ENCODE data around the gene GLTP.
"Not testable (repeated sequence)": the region's sequence is repeated elsewhere in the genome, so short reads cannot be mapped to it uniquely, and the experiment has no call there.

Gene GLTP

DNA sequence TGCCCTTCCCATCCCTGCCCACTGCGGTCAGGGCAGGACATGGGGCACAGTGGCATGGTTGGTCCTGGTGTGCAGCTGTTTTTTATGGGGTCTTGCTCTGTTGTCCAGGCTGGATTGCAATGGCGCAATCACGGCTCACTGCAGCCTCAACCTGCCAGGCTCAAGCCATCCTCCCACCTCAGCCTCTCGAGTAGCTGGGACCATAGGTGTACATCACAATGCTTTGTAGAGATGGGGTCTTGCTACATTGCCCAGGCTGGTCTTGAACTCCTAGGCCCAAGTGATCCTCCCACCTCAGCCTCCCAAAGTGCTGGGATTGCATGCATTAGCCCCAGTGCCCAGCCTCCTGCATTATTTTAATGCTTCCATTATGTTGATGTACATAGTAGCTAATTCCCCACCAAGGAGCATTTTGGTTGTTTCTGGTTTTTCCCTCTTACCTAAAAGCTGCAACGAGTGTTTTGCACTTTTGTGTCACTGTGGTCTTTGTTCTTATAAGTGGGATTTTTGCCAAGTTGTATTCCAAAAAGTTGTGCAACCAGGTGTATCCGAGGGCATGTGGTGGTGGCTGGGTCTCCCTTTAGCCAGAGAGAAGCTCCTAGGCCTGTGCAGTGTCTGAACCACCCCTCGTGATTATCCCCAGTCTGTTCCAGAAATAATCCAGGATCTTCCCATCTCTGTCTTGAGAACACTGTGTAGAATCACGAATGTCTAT lies 30.1 kb upstream of the GLTP start:
- no peak for DNase-seq

DNA sequence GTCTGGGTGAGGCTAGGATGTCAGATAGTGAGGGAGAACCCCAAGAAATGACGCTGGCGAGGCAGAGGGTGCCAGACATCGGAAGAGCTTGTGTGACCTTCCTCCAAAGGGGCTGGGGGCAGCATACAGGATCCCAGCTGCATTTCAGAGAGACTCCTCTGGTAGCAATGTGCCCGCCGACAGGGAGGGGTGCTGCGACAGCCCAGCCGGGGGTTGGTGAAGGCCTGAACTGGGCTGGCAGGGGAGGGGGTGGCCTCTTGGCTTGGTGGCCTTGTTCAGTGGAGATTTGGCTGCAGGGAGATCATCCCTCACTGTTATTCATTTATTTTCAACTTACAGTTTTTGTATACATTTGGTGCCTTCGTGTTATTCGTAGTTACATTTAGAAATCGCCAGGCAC lies 25.0 kb upstream of the GLTP start:
- DNase-seq, result no peak

DNA sequence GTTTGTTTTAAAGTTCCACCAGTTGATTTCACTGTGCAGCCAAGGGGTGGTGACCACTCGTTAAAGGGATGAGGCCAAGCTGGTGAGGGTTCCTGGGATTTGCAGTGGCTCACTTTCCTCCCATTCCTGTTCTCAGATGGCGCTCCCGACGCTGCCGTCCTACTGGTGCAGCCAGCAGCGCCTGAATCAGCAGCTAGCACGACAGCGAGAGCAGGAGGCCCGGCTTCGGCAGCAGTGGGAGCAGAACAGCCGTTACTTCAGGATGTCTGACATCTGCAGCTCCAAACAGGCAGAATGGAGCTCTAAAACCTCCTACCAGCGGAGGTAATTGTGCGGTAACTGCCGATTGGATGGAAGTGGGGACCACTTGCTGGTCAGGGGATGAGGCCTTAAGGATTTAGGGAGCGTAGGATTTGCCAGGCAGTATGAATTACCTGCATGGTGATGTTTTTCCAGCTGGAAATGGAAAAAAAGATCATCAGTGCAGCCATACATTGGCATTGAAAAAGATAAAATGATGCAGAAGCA lies 22.6 kb upstream of the GLTP start:
- DNase-seq, result no peak

DNA sequence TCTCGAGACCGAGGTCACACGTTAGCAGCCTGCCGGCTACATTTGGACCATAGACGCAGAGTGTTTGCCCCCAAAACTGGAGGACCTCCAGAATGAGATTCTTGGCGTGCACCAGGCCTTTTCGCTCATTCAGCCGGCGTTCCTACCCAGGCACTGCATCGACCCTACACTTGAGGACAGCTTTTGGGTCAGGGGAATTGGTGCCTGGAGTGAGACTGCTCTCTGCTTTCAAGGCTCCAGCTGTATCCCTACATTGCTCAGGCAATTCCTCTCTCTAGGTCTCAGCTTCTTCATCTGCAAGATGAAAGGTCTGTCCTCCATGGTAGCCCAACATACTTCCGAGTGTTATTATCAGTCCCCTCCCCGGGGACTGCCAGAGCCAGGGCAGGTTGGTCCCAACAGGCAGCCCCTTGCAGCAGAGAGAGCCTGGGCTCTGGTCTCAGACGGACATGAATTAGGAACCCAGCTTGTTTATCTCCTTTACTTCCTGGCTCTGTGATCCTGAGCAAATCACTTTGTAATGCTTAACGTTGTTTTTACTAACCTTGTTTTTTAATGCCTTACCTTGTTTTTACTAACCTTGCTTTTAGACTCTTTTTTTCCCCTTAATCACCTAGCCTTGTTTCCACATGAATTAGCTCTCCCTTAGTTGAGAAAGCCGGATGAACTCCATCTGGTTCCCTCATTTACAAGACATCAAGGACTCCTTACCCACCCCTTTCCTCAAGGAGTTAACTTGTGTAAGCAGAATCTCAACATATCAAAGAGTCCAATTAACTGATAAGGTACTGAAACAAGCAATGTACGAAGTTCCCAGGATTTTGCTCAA lies 20.6 kb upstream of the GLTP start:
- DNase-seq, result no peak

DNA sequence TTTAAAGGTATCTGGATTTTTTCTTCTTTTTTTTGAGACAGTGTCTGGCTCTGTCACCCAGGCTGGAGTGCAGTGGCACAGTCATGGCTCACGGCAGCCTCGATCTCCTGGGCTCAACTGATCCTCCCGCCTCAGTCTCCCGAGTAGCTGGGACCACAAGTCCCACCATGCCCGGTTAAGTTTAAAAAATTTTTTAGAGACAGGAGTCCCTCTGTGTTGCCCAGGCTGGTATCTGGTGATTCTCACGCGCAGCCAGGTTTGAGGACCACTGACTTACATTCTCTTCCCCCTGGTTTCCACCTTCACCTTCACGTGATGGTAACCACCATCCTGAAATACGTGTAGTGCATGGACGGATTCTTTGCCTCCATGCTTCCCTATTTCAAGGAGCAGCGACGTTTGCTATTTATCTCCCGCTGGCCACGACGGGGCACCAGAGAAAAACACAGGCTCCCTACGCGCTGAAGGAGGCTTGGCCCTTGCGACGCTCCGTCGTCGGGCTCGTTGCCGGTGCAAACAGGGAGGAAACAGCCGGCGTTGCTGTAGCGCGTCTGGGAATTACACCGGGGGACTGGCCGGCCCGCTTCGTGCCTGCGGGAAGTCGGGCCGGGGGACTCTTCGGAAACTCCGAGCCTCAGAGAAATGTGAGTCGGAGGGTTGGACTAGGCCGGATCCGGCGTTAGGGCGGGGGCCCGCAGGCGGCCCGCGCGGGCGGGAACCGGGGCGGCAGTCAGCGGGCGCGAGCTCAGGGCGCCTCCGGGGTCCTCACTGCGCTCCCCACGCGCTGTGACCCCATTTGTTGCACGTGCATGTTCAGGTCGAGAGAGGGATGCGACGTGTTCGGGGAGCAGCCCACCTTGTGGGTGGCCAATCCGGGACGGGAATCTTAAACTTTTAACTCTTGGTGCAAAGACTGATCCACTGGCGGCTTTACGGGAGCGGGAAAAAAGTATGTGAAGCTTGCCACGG lies 19.7 kb upstream of the GLTP start, which contains the start of gene TCHP:
Gene TCHP (plus strand): TSS at position 492 of the 969 bp plus-strand sequence. CDS start 2,753 bp downstream, outside the sequence.
- DNase-seq, result peak; percentile 88

DNA sequence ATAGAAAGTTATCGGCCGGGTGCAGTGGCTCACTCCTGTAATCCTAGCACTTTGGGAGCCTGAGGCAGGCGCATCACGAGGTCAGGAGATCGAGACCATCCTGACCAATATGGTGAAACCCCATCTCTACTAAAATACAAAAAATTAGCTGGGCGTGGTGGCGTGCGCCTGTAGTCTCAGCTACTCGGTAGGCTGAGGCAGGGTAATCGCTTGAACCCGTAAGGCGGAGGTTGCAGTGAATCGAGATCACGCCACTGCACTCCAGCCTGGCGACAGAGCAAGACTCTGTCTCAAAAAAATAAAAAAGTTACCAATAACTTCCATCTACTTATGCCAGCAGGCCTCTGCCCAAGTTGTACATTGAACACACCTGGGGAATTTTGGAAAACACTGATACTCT lies 19.0 kb upstream of the GLTP start:
- not testable (repeated sequence) for DNase-seq

DNA sequence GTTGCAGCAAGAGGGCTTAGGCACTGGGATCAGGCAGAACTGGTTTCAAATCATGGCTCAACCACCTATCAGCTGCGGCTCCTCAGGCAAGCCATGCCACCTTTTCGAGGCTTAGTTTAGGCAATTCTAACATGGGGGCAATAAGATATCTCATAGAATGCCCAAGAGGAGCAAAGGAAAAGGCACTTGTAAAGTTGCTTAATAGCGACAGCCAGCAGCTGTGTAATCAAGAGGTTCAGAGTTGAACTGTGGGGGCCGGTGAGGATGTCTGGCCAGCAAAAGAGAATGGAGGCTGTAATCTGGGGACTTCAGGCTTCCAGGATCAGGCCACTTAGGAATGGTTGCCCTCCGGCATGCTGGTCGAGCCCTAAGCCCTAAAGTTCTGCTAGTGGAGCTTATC lies 16.7 kb upstream of the GLTP start:
- no peak for DNase-seq

DNA sequence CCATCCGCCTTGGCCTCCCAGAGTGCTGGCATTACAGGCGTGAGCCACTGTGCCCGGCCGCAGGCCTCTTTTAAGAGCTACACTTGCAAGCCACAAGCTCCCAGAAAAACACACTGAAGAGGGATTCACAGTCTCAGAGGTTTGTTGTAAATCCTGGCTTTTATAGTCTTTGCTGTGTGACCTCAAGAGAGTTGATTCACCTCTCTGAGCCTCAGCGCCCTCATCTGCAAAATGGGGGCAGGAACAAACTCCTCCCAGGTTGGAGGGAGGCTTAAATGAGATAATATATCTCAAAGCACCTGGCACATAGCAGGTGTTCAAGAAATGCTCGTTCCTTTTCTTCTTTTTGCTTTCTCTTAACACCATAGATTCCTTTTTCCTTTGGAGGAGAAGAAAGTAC lies 15.8 kb upstream of the GLTP start:
- DNase-seq, result no peak

DNA sequence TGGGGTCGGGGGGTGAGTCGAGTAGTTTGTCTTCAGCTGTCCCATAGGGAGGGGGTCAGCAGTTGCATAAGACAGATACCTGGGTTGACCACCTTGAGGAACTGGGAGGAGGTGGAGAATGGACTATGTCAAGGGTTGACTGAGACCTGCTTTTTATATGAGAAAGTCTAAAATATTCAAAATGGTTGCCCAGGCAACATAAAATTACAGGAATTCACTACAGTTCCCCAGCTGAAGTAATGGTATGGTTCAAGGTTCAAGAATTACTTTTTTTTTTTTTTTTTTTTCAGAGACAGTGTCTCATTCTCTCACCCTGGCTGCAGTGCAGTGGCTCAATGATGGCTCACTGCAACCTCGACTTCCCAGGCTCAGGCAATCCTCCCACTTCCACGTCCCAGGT lies 14.6 kb upstream of the GLTP start:
- DNase-seq, result no peak

DNA sequence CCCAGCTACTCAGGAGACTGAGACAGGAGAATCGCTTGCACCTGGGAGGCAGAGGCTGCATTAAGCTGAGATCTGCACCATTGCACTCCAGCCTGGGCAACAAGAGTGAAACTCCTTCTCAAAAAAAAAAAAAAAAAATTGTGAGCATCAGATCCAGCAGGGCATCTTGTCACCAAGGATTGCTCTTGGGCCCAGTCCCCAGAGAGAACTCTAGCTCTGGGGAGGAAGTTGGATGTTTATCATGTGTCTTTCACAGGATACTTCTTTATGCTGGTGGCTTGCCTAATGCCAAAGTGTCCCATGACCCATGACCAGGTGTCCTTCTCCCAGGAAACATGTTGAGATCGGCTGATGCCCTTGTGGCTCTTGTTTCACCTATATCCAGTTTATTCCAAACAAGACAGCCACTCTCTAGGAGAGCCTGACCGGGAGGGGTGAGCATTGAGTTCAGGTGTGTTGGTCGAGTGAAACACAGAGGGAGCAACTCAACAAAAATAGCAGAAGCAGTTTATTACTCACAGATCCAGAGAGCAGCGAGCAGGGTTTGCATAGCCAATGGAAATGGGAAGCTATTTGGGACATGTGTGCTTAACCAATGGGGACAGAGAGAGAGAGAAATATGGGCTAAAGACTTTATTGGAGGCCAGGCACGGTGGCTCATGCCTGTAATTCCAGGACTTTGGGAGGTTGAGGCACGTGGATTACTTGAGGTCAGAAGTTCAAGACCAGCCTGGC lies 13.1 kb upstream of the GLTP start:
- no peak for DNase-seq

DNA sequence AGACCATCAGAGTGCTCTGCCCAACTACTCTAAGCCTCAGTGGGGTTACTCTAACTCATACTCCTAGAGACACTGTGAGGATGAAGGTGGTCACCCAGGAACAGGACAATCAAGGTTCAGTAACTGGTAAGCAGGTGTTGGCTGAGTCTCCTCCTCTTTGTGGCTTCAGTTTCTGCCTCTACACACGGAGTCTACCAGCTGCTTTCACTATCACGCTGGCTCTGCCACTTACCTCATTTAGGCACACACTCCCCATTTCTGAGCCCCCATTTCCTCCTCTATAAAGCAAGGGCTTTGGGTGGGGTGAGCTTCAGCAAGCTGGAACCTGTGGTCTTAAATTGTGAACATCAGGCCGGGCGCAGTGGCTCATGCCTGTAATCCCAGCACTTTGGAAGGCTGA lies 12.4 kb upstream of the GLTP start:
- DNase-seq, result no peak

DNA sequence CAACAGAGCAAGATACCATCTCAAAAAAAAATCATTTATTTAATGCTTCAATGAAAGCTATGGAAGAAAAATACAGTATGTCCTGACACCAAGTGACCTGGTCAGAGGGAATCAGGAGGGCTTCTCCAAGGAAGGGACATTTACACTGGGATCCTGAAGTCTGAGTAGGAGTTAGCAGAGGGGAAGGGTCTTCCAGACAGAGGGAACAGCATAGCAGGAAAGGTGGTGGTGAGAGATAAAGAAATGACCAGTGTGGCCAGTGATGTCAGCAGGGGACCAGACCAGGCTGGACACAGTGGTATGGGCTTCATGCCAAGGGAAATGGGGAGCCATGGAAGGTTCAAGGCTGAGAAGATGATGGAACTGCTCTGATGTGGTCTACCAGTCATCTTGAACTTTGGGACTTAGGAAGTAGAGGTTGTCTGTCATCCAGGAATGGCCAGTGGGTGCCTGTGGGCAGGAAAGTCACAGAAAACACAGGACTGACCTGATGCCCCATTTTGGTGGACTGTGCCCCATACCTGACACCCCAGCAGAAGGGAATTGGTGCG lies 11.9 kb upstream of the GLTP start:
- no peak for DNase-seq

DNA sequence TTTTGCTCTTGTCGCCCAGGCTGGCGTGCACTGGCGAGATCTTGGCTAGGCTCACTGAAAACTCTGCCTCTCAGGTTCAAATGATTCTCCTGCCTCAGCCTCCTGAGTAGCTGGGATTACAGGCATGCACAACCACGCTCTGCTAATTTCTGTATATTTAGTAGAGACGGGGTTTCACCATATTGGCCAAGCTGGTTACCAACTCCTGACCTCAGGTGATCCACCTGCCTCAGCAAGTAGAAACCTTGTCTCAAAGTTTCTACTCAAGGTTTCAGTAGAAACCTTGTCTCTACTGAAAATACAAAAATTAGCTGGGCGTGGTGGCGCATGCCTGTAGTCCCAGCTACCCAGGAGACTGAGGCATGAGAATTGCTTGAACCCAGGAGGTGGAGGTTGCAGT lies 11.4 kb upstream of the GLTP start:
- not testable (repeated sequence) for DNase-seq

DNA sequence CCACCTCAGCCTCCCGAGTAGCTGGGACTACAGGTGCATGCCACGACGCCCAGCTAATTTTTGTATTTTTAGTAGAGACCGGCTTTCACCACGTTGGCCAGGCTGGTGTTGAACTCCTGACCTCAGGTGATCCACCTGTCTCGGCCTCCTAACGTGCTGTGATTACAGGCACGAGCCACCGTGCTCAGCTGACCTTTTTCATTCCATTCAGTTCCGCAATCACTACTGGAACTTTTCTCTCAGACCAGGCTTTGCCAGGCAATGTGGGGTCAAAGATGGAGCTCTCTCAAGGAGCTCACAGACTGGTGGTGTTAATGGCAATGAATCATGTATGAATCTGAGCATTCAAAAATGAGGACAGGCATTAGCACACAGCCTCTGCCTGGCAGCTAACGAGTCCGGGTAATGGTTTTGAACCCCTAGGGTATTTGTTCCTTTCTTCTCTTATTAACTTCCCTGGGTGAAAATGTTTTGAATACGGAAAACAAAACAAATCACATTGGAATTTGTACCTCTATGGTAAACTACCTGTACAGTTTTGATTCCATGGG lies 10.4 kb upstream of the GLTP start:
- DNase-seq, result no peak

DNA sequence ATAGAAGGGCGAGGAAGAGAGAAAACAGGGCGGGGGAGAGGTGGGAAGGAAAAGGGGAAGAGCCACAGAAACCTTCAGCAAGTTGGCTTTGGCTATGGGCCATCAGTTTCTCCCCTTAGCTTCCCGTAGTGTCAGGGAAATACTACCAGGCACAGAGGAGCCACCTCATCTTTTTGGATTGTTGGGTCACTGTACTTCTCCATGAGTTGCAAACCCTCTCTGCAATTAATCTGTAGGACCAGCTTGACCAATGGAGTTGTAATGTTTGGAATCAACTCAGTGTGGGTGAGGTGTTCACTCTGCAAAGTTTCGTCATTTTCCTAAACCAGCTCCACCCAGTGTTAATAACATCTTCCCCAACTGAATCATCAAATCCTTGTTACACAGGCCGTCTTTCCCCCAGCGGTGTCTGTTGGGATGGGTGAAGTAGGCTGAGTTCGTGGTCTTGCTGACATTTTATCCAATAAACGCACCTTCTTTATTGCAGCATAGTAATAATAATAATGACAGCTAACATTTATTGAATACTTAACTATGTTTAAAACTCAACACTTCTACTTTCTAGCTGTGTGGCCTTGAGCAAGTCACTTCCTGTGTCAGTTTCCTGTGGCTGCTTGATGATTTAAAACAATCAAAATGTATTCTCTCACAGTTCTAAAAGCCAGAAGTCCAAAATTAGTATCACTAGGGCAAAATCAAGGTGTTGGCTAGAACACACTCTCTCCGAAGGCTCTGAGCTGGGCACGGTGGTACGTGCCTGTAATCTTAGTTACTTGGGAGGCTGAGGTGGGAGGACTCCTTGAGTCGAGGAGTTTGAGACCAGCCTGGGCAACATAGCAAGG lies 8.1 kb upstream of the GLTP start:
- DNase-seq, result no peak

DNA sequence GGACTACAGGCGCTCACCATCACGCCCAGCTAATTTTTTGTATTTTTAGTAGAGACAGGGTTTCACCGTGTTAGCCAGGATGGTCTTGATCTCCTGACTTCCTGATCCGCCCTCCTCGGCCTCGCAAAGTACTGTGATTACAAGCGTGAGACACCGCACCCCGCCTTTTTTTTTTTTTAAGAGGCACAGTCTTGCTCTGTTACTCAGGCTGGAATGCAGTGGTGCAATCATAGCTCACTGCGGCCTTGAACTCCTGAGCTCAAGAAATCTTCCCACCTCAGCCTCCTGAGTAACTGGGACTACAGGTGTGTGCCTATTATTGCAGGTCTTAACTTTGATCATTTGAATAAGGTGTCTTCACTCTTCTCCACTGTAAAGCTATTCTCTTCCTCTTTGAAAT lies 5.3 kb upstream of the GLTP start:
- no peak for DNase-seq

DNA sequence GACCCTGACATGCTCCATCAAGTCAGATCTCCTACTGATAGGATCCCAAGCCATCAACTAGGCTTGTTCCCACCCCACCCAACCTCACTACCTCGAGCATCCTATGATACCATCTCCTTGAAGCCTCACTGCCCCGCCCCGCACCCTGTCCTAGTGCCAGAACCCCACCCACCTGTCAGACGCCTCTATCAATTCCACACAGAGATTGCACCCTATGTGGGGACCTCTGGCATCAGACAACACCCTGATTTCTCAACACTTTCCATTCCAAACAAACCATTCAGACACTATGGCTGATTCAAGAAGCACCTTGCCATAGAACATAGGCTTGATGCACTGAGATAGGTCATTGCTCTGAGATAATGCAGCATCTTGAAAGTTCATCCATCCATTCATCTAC lies 3.1 kb upstream of the GLTP start:
- no peak for DNase-seq

DNA sequence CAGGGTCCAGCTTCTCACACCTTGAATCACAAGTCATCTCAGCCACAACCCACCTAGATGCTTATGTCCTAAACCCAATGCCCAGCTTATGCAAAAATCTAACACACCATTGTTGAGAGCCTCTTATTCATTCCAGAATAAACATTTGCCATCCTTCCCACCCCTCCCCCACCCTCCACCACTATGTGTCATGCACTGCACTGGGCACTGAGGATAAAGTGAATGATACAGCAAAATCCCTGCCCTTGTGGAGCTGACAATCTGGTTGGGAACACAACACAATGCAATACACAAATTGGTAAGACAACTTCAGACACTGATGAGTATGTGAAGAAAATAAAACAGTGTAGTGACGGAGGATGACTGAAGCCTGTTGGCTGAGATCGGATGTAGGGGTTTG lies 1.4 kb upstream of the GLTP start:
- no peak for DNase-seq

DNA sequence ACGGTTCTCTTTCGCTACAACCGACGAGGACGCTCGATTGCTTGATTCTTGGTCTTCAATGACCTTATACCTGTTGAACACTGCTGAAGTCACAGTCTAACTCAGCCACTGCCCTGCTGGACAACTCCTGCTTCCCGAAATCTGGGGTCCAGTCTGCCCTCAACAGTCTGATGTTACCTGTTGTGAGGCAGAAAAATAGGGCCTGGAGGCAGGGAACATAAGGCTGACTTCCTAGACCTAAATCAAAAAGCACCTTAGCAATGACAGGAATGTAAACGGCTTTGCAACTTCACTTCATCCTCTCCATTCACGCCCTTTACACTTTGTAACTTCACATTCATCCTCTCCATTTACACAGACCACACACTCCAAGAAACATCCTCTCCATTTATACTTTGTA lies 597 bp upstream of the GLTP start:
- DNase-seq, result no peak
